Fibroblast of the aortic adventitia (primary cell): ENCODE data around the gene TACR1. TPM values are rescaled to one million over a fixed set of nuclear protein-coding genes. Genes with fewer than 3 reads are reported as not detected.

Experiments used
- DNase-seq: peaks from one replicate; pipeline ENCODE4 v3.0.0-alpha.2; 2010; ENCODE audit warnings: low read depth
- H3K4me3 ChIP-seq: 2 replicates; pipeline ENCODE4 v1.5.1; 2011; ENCODE audit warnings: low read depth, mild to moderate bottlenecking, control low read depth, low read length, moderate library complexity
- total RNA-seq: library from RNA; depleted of rRNA; stranded (reverse); fragments of >200 nt; gene quantifications from 2 replicates; pipeline ENCODE4 v1.2.3, GENCODE V29; 2012; ENCODE audit warnings: low replicate concordance
- TF ChIP-seq, protein P1 (sequence below): IDR thresholded peaks from 2 replicates; pipeline ENCODE4 v1.5.1; 2011; ENCODE audit warnings: mild to moderate bottlenecking, low read length, control low read depth, inconsistent platforms; ENCODE audit not compliant: insufficient read depth

The TACR1 gene
- total RNA-seq, 1 donor, result 0.09 TPM

DNA sequence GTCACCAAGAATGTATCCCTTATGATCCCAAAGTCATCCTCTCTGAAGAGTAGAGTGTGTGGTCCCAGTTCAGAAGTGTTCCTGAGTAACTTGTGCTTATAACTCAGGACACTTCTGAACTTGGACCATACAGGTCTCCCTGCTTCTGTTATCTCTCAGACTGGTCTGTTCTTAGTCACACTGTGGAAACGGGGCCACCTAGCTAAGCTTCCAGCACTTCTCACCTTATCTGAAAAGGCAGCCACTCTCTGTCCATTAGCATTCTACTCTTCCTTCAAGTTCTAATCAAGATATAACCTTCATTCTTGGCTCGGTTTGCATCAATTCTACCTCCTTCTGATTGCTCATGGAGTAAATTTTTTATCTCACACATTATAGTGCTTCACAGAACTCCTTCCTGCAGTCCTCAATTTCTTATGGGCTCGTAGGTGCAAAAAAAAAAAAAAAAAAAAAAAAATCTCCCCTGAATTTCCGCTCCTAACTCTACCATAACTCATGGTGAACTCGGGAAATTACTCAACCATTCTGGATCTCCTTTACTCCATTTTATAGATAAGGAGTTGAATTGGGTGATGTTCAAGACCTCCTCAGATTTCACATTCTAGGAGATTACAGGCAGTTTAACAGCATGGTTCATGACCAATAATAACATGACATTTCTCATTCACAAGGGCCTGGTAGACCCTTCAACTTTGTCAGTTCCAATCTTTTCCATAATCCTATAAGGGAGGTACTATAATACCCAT lies 108.4 kb downstream of the TACR1 start:
- TF ChIP-seq, protein P1, sequence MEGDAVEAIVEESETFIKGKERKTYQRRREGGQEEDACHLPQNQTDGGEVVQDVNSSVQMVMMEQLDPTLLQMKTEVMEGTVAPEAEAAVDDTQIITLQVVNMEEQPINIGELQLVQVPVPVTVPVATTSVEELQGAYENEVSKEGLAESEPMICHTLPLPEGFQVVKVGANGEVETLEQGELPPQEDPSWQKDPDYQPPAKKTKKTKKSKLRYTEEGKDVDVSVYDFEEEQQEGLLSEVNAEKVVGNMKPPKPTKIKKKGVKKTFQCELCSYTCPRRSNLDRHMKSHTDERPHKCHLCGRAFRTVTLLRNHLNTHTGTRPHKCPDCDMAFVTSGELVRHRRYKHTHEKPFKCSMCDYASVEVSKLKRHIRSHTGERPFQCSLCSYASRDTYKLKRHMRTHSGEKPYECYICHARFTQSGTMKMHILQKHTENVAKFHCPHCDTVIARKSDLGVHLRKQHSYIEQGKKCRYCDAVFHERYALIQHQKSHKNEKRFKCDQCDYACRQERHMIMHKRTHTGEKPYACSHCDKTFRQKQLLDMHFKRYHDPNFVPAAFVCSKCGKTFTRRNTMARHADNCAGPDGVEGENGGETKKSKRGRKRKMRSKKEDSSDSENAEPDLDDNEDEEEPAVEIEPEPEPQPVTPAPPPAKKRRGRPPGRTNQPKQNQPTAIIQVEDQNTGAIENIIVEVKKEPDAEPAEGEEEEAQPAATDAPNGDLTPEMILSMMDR, result no peak
- peak; percentile 40 for DNase-seq
- no peak overlapping the region for H3K4me3 ChIP-seq

DNA sequence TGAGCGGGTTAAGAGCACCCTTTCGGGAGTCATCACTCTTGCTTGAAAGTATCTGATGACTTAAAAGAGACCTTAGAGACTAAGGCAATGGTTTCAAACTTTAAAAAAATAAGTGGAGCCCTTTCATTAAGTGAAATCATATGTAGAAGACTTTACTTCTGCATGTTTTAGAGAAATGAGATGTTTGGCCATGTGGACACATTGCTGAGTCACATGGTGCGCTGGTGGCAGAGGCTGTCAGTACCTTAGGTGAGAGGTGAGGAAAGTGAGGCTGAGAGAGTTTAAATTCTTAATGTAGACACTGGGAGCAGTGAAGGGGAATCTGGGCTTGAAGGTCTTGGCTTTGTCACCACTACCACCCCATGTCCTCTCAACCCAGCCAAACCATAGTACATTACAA lies 109.8 kb downstream of the TACR1 start:
- H3K4me3 ChIP-seq, result no peak overlapping the region
- no peak for DNase-seq
- TF ChIP-seq, protein P1, result no peak

DNA sequence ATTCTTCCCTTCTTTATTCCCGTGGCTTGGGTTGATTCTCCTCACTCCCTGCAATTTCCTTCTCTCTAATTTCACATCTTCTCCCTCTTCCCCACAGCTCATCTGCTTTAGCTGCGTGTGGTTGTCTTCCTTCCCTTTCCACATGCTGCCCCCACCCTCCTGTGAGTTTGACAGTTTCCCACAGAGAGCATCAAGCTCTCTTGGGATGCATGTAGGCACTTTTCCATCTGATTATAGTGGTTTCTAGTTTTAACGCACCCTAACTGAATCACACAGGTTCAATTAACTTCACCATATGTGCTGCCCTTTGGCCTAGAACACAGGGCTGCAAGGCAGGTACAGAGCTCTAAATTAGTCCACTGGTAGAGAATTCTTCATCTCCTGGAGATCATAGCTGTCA lies 110.5 kb downstream of the TACR1 start:
- no peak for DNase-seq
- H3K4me3 ChIP-seq, result no peak overlapping the region
- TF ChIP-seq, protein P1, result no peak

DNA sequence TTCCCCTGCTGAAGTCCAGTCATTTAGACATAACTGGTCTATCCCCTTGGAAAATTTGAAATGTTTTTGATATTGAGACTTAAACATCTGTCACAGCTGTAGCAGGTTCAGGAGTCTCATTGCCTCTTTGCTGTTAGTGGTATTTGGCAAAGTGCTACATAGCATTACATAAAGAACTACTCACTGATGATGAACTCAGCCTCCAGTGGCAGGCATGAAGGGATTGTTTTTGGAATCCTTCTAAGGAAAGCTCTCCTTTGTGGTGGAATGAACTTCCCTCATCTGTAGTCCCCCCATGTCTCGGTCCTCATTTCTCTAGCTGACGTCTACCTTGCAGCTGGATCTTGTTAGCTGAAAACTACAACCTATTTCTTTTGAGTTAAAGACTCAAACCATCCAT lies 111.6 kb downstream of the TACR1 start:
- TF ChIP-seq, protein P1, result no peak
- no peak overlapping the region for H3K4me3 ChIP-seq
- DNase-seq, result peak; percentile 29

DNA sequence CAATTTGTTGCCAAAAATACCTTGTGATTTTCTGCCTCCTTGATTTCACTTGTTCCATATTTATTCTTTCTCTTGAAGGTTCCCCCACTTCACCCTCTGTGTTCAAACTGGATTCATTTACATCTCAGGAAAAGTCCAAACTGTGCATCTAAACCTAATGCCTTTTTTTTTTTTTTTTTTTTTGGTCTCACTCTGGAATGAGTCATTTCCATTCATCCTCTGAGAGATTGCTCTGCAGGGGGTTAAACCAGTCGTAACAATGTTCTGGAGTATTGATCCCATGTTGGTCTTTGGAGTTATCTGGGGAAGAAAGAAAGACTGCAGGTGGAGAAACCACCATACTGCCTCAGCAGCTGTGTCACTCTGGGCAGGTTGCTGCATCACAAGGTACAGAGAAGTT lies 119.7 kb downstream of the TACR1 start:
- no peak overlapping the region for H3K4me3 ChIP-seq
- TF ChIP-seq, protein P1, result no peak
- no peak for DNase-seq

DNA sequence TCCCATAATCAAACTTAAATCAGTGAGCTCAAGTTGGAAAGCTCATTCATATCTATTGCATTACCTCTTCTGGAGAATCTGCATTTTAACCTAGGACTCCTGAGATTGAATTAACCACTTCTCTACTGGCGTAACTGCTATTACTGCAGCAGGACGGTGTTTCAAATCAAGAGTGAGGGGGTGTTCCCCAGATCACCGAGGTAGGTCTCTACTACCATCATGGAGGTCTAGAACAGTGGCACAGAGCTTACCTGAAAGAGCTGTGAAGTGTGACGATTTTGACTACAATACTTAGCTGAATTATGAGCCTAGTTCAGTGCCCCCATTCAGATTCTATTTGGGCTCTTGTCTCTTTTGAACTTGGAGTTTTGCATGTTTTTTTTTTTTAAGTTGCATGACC lies 121.4 kb downstream of the TACR1 start:
- TF ChIP-seq, protein P1, result no peak
- H3K4me3 ChIP-seq, result no peak overlapping the region
- no peak for DNase-seq

DNA sequence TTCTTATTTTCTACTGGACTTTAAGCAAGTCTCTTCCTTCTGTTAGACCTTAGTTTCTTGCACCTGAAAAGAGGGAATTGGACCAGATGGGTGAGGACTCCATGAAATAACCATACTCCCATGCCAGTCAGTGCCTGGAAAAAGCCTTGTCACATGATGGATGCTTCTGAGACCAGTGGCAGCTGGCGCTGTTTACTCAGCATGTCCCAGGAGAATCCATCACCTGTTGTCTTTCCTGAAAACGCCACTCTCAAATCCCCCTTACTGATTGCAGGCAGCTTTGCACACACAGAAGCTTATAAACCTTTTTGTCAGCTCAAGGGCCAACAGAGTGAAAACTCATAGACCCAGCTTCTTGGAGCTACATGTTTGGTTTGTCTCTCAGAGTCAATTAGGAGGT lies 123.2 kb downstream of the TACR1 start:
- no peak for DNase-seq
- TF ChIP-seq, protein P1, result no peak

More for the DNA sequence above, 123.2 kb downstream of the TACR1 start:
- H3K4me3 ChIP-seq, result no peak overlapping the region
